HepG2 (cell line): ENCODE data around the gene PLEKHD1. TPM values are rescaled to one million over a fixed set of nuclear protein-coding genes. Genes with fewer than 3 reads are reported as not detected.

ENCODE experiments used
- ADNP ChIP-seq: sonication (generic); formaldehyde crosslinking; IDR thresholded peaks from 2 replicates; pipeline ENCODE4 v1.4.0; 2020; ENCODE audit warnings: missing genetic modification reagents
- IKZF1 ChIP-seq: fragments of 450-650 bp; IDR thresholded peaks from 2 replicates; pipeline ENCODE4 v1.7.1; 2016
- MED8 ChIP-seq: sonication (generic); formaldehyde crosslinking; IDR thresholded peaks from 2 replicates; pipeline ENCODE4 v1.8.1; 2023; ENCODE audit warnings: mild to moderate bottlenecking, missing genetic modification reagents; ENCODE audit not compliant: insufficient replicate concordance
- NFRKB ChIP-seq: fragments of 450-650 bp; IDR thresholded peaks from 2 replicates; pipeline ENCODE4 v1.6.1; 2017
- PHF8 ChIP-seq: sonication (generic); formaldehyde crosslinking; IDR thresholded peaks from 2 replicates; pipeline ENCODE4 v1.5.0; 2020; ENCODE audit warnings: missing genetic modification reagents
- ZBTB8A ChIP-seq: sonication (generic); formaldehyde crosslinking; IDR thresholded peaks from 2 replicates; pipeline ENCODE4 v1.4.0; 2020; ENCODE audit warnings: mild to moderate bottlenecking, low read depth, missing genetic modification reagents, borderline replicate concordance
- ZMYM3 ChIP-seq: sonication (generic); formaldehyde crosslinking; IDR thresholded peaks from 2 replicates; pipeline ENCODE4 v1.5.1; 2020; ENCODE audit warnings: mild to moderate bottlenecking, missing genetic modification reagents
- ZNF331 ChIP-seq: sonication (generic); formaldehyde crosslinking; IDR thresholded peaks from 2 replicates; pipeline ENCODE4 v1.4.0; 2020; ENCODE audit warnings: missing genetic modification reagents
- ZNF570 ChIP-seq: sonication (generic); formaldehyde crosslinking; IDR thresholded peaks from 2 replicates; pipeline ENCODE4 v1.4.0; 2020; ENCODE audit warnings: mild to moderate bottlenecking, missing genetic modification reagents, borderline replicate concordance
- ZNF841 ChIP-seq: sonication (generic); formaldehyde crosslinking; IDR thresholded peaks from 2 replicates; pipeline ENCODE4 v1.8.1; 2023; ENCODE audit warnings: missing genetic modification reagents, borderline replicate concordance
- polyA plus RNA-seq, 8 experiments: library from polyadenylated mRNA; depleted of rRNA in 3 of 8; stranded (reverse) in 7 of 8; unstranded in 1 of 8; fragments of >200 nt; fragmentation: Illumina TruSeq in 4 of 8; extraction: Trizol in 4 of 8; gene quantifications; 2 replicates each; pipeline versions ENCODE4 v1.2.1 to v1.2.3, GENCODE V29; 2011 to 2016; ENCODE audit warnings: low read depth in 4 of 8, missing spikeins in 1 of 8, mixed read lengths in 1 of 8; ENCODE audit not compliant: insufficient read depth in 1 of 8
- total RNA-seq, 5 experiments: library from RNA; depleted of rRNA; stranded (reverse); fragments of >200 nt; fragmentation: Illumina TruSeq; extraction: Trizol; gene quantifications; 2 replicates each; pipeline ENCODE4 v1.2.3, GENCODE V29; 2016; ENCODE audit warnings: low read depth in 1 of 5
- TF ChIP-seq, protein P1 (sequence below): IDR thresholded peaks from 2 replicates; pipeline ENCODE4 v1.6.1; 2012; ENCODE audit warnings: low read depth, low read length, improper control_type of control experiment
- TF ChIP-seq, protein P2 (sequence below), 2 experiments: fragments of 450-650 bp in 1 of 2; sonication (generic) in 1 of 2; formaldehyde crosslinking in 1 of 2; IDR thresholded peaks; 2 replicates each; pipeline versions ENCODE4 v1.6.1 to v1.8.0; 2016 to 2022; ENCODE audit warnings: antibody characterized with exemption in 1 of 2, mild to moderate bottlenecking in 1 of 2, missing genetic modification reagents in 1 of 2

Gene PLEKHD1
- total and polyA plus RNA-seq, 2 of the 13 experiments (the other 11 are each of a cell fraction or from before 2014, with no cell fraction given) = 0.01 TPM; not detected in 1

DNA sequence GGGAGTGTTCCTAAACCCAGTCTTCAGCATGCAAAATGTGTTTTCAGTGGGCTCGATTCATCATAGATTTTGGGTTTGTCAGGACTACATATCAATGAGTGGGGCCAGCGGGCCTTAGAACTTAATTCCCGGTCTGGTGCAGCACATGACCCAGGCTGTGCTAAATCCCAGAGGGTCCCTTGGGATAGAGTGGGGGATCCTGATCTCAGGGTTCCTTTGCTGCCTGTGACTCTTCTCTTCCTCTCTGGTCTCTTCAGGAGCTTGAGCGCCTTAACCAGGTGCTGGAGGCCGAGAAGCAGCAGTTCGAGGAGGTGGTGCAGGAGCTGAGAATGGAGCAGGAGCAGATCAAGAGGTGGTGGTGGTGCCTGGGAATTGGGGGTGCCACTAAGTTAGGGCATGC, 37.5 kb downstream of the PLEKHD1 start (continued):
- no peak for TF ChIP-seq NFRKB
- TF ChIP-seq ZMYM3 (CRISPR knock-in tag) = no peak
- no peak for TF ChIP-seq IKZF1
- no peak for TF ChIP-seq ZBTB8A (CRISPR knock-in tag)
- no peak for TF ChIP-seq ZNF570
- no peak for TF ChIP-seq ZNF331 (CRISPR knock-in tag)
- TF ChIP-seq, protein P1, sequence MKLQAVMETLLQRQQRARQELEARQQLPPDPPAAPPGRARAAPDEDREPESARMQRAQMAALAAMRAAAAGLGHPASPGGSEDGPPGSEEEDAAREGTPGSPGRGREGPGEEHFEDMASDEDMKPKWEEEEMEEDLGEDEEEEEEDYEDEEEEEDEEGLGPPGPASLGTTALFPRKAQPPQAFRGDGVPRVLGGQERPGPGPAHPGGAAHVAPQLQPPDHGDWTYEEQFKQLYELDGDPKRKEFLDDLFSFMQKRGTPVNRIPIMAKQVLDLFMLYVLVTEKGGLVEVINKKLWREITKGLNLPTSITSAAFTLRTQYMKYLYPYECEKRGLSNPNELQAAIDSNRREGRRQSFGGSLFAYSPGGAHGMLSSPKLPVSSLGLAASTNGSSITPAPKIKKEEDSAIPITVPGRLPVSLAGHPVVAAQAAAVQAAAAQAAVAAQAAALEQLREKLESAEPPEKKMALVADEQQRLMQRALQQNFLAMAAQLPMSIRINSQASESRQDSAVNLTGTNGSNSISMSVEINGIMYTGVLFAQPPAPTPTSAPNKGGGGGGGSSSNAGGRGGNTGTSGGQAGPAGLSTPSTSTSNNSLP = no peak
- TF ChIP-seq, protein P2, sequence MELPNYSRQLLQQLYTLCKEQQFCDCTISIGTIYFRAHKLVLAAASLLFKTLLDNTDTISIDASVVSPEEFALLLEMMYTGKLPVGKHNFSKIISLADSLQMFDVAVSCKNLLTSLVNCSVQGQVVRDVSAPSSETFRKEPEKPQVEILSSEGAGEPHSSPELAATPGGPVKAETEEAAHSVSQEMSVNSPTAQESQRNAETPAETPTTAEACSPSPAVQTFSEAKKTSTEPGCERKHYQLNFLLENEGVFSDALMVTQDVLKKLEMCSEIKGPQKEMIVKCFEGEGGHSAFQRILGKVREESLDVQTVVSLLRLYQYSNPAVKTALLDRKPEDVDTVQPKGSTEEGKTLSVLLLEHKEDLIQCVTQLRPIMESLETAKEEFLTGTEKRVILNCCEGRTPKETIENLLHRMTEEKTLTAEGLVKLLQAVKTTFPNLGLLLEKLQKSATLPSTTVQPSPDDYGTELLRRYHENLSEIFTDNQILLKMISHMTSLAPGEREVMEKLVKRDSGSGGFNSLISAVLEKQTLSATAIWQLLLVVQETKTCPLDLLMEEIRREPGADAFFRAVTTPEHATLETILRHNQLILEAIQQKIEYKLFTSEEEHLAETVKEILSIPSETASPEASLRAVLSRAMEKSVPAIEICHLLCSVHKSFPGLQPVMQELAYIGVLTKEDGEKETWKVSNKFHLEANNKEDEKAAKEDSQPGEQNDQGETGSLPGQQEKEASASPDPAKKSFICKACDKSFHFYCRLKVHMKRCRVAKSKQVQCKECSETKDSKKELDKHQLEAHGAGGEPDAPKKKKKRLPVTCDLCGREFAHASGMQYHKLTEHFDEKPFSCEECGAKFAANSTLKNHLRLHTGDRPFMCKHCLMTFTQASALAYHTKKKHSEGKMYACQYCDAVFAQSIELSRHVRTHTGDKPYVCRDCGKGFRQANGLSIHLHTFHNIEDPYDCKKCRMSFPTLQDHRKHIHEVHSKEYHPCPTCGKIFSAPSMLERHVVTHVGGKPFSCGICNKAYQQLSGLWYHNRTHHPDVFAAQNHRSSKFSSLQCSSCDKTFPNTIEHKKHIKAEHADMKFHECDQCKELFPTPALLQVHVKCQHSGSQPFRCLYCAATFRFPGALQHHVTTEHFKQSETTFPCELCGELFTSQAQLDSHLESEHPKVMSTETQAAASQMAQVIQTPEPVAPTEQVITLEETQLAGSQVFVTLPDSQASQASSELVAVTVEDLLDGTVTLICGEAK (IDR thresholded peaks at IDR 0.05) = no peak
- TF ChIP-seq, protein P2 (CRISPR knock-in tag; IDR thresholded peaks at IDR 0.05) = no peak
- TF ChIP-seq ADNP (CRISPR knock-in tag) = no peak
- TF ChIP-seq MED8 (CRISPR knock-in tag) = no peak
- TF ChIP-seq ZNF841 = no peak
- no peak for TF ChIP-seq PHF8 (CRISPR knock-in tag)
- TF ChIP-seq, all 625 proteins: peak for 0
